ENCODE measurements around the gene MTARC1. TPM values are rescaled to one million over a fixed set of nuclear protein-coding genes. Genes with fewer than 3 reads are reported as not detected.

MTARC1 gene
- total RNA-seq, 1 donor from 2014 or later: 9.6 TPM

- TF ChIP-seq, protein P1, sequence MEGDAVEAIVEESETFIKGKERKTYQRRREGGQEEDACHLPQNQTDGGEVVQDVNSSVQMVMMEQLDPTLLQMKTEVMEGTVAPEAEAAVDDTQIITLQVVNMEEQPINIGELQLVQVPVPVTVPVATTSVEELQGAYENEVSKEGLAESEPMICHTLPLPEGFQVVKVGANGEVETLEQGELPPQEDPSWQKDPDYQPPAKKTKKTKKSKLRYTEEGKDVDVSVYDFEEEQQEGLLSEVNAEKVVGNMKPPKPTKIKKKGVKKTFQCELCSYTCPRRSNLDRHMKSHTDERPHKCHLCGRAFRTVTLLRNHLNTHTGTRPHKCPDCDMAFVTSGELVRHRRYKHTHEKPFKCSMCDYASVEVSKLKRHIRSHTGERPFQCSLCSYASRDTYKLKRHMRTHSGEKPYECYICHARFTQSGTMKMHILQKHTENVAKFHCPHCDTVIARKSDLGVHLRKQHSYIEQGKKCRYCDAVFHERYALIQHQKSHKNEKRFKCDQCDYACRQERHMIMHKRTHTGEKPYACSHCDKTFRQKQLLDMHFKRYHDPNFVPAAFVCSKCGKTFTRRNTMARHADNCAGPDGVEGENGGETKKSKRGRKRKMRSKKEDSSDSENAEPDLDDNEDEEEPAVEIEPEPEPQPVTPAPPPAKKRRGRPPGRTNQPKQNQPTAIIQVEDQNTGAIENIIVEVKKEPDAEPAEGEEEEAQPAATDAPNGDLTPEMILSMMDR (IDR thresholded peaks at IDR 0.05): no peak
- TF ChIP-seq POLR2A (IDR thresholded peaks at IDR 0.05): no peak
- no peak for TF ChIP-seq POLR2AphosphoS5 (IDR thresholded peaks at IDR 0.05; ENCODE audit: insufficient read depth in 1 of 2, low read depth in 1 of 2)
- DNase-seq (ENCODE audit: extremely low spot score in 2 of 2): no peak
- intact Hi-C loops (cut with DNase I): no loop called here
- Histone ChIP-seq H3K27ac (no peak overlapping the region), H3K4me1 (peaks cover 7% of the 10 kb centered on the region), H3K9me3 (no peaks in the 10 kb centered on the region), H3K36me3 (no peaks in the 10 kb centered on the region), H3K4me3 (no peak overlapping the region), H3K27me3 (no peaks in the 10 kb centered on the region)
Observed at GRCh38 chr1:220834155-220834870, 47.6 kb downstream of the MTARC1 start.

Other genes with a start within 250 kb of the MTARC1 start
- gene C1orf115, start 96.5 kb upstream of the MTARC1 start, total RNA-seq: 11.0 TPM
- 14.7 TPM for gene MTARC2, start 38.6 kb upstream of the MTARC1 start, total RNA-seq
- gene HLX, start 92.5 kb downstream of the MTARC1 start, total RNA-seq: 7.4 TPM

Measured in vagina (tissue), 2 donors.